Measurements from ENCODE around the gene INPP5A.

Gene INPP5A

DNA sequence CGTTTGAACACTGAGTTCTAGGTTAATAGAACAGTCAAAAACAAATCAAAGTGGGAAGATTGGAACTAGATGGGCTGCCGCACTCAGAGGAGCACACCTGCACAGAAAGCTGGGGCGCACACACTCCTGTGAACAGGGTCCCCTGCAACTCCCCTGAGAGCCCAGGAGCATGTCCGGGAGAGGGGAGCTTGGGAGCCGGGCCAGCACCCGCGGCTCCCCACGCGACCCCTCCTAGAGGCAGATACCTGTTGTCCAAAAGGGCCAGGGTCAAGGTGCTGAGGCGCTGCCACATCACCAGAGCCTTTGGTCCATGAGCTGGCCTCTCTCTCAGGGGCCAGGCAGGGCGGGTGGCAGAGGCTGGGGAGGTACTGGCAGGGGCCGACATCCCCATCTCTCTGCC is 242.8 kb downstream of the INPP5A start:
- no peaks in the 10 kb centered on the region for H3K36me3 ChIP-seq (ENCODE audit: insufficient read depth, low read length)

DNA sequence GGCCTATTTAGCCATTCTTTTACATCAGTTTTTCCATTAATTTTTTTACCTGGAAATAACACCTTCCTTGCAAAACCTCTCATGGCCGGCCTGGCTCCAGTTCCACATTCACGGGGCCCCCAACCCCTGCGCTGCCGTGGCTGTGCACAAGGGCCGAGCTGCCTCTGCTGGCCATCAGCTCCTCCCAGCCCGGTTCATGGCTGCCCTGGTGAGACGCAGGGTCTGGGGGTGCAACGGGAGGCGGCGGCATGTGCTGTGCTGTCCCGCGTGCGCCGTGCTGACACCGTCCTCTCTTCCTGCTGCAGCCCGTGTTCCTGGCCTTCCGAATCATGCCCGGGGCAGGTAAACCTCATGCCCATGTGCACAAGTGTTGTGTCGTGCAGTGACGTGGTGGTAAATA is 244.0 kb downstream of the INPP5A start:
- 95% methylated on average over 20 of the region's 20 CpGs for WGBS
- H3K36me3 ChIP-seq (ENCODE audit: insufficient read depth, low read length): no peaks in the 10 kb centered on the region
- H3K4me1 ChIP-seq (ENCODE audit: insufficient read depth, low read length): peaks cover 14% of the 10 kb centered on the region
- no peak overlapping the region for H3K4me3 ChIP-seq (ENCODE audit: low read length)
- peaks cover 52% of the 10 kb centered on the region for H3K27me3 ChIP-seq (ENCODE audit: insufficient read depth, low read length)
- no peak overlapping the region for H3K9ac ChIP-seq (ENCODE audit: low read depth, low read length)
- H3K27ac ChIP-seq (ENCODE audit: low read depth, low read length): no peak overlapping the region
- no peaks in the 10 kb centered on the region for H3K9me3 ChIP-seq (ENCODE audit: insufficient read depth, low read depth, low read length)

More for the DNA sequence above, 242.8 kb downstream of the INPP5A start:
- no peak overlapping the region for H3K4me3 ChIP-seq (ENCODE audit: low read length)
- H3K27me3 ChIP-seq (ENCODE audit: insufficient read depth, low read length): peaks cover 43% of the 10 kb centered on the region
- H3K4me1 ChIP-seq (ENCODE audit: insufficient read depth, low read length): peaks cover 14% of the 10 kb centered on the region
- WGBS: 93% methylated on average over 12 of the region's 12 CpGs
- no peak overlapping the region for H3K27ac ChIP-seq (ENCODE audit: low read depth, low read length)
- no peak overlapping the region for H3K9ac ChIP-seq (ENCODE audit: low read depth, low read length)
- H3K9me3 ChIP-seq (ENCODE audit: insufficient read depth, low read depth, low read length): no peaks in the 10 kb centered on the region

DNA sequence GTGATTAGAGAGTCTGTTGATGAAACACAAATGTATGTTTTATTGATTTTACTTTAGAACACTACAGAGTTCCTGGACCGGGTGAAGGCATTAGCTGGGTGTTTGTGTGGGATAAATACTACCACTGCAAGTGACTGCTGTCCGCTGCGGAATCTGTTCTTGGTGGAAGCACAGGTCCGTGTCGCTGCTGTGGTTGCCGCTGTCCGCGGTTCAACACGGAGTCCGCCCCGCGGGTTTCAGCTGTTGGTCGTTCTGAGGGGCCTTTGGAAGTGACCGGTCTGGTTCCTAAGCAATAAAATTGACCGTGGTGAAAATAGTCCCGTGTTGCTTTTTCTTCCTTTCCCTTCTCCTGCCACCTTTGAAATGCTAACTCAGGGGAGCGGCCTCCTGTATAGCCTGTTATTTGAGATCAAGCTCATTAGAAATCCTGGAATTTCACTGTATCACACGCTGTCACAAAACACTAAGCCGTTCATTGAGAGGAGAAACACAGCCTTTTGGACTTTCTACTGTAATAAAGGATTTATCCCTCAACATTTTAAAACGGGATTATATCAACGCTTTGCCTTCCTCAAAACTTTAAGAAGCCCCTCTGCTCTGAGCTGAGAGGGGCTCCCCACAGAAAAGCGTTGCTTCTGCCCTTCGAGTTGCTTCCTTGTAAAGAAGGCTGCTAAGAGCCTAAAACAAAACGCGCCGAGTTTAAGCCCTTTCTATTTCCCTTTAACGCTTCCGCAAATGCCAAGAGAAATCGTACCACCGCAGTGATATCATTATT is 245.8 kb downstream of the INPP5A start:
- WGBS: 11% methylated on average over 27 of the region's 30 CpGs
- H3K27me3 ChIP-seq (ENCODE audit: insufficient read depth, low read length): peaks cover 70% of the 10 kb centered on the region
- no peaks in the 10 kb centered on the region for H3K36me3 ChIP-seq (ENCODE audit: insufficient read depth, low read length)
- no peak overlapping the region for H3K4me3 ChIP-seq (ENCODE audit: low read length)
- H3K9ac ChIP-seq (ENCODE audit: low read depth, low read length): no peak overlapping the region
- H3K4me1 ChIP-seq (ENCODE audit: insufficient read depth, low read length): peaks cover 14% of the 10 kb centered on the region
- H3K9me3 ChIP-seq (ENCODE audit: insufficient read depth, low read depth, low read length): no peaks in the 10 kb centered on the region
- no peak overlapping the region for H3K27ac ChIP-seq (ENCODE audit: low read depth, low read length)

DNA sequence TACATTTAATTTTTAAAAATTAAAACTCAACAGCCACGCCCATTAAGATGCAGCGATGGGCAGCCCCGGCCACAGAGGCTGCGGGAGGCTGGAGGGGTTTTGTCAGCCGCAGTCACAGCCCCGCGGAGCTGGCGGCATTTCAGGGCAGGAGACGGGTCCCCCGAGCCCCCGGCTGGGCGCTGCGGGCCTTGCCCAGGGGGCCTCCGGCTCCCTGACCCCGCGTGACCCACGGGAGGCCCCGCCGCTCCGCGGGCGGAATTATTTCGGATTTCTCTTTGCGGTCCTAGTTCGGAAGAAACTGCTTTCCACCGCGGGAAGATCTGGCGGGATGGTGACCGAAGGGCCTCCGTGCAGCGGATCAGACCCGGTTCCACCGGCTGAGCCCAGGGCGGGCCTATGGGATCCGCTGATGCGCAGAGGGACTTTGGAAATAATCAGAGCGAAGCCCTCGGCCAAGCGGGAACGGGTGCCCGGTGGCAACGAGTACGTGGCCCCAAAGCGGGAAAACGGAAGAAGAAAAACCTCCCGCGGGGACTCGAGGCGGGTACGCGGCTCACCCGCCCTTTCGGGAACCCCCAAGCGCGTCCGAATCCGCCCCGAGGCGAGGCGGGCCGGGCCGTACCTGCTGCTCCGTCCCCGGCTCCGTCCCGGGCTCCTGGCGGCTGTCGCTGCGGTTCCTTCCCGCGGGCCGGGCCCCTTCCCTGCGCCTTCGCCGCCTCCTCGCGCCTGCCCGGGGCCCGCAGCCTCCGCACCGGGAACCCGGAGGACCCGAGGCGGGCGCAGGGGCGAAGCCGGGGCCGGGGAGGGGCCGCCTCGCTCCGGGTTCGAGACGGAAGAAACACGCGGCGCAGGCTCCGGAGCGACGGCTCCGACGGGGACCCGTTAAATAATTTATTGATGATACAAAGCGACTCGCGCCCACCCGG is 246.6 kb downstream of the INPP5A start:
- Histone ChIP-seq H3K9ac (ENCODE audit: low read depth, low read length) (no peak overlapping the region), H3K9me3 (ENCODE audit: insufficient read depth, low read depth, low read length) (no peaks in the 10 kb centered on the region), H3K36me3 (ENCODE audit: insufficient read depth, low read length) (no peaks in the 10 kb centered on the region), H3K27ac (ENCODE audit: low read depth, low read length) (no peak overlapping the region), H3K4me1 (ENCODE audit: insufficient read depth, low read length) (peaks cover 14% of the 10 kb centered on the region), H3K4me3 (ENCODE audit: low read length) (peak overlapping the region; percentile 25; the same call in 1 of the 2 replicates), H3K27me3 (ENCODE audit: insufficient read depth, low read length) (peaks cover 79% of the 10 kb centered on the region)
- WGBS: 6% methylated on average over 106 of the region's 106 CpGs

DNA sequence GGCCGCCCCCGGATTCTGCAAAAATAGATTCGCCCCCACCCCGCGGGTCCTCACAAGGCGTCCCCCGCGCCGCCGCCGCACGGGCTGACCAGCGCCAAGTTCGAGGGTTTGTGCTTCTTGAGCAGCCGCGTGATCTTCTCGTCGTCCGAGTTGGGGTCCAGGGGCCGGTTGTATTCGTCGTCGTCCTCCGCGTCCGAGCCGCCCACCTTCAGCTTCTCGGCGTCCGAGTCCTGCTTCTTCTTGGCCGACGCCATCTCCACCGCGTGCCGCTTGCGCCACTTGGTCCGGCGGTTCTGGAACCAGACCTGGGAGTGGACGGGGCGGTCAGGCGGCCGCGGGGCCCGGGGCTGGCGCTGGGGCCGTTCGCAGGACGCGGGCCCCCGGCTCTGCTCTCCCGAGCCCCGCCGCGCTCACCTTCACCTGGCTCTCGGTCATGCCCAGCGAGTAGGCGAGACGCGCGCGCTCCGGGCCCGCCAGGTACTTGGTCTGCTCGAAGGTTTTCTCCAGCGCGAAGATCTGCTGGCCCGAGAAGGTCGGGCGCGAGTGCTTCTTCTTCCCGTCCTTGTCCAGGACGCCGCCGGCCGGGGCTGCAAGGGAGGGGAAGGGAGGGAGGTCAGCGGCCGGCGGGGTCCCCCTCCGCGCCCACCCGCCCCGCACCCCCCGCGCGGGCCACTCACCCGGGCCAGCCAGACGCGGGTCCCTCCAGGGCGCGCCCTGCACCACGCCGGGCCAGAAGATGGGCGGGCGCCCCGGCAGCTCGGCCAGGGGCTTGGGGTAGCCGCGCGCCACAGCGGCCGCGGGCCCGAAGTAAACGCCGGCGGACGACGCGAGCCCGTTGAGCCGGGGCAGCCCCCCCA is 247.5 kb downstream of the INPP5A start:
- Histone ChIP-seq H3K36me3 (ENCODE audit: insufficient read depth, low read length) (no peaks in the 10 kb centered on the region), H3K27ac (ENCODE audit: low read depth, low read length) (no peak overlapping the region), H3K9ac (ENCODE audit: low read depth, low read length) (no peak overlapping the region), H3K9me3 (ENCODE audit: insufficient read depth, low read depth, low read length) (no peaks in the 10 kb centered on the region), H3K4me1 (ENCODE audit: insufficient read depth, low read length) (peaks cover 14% of the 10 kb centered on the region), H3K4me3 (ENCODE audit: low read length) (peak overlapping the region; percentile 32; the same call in 1 of the 2 replicates), H3K27me3 (ENCODE audit: insufficient read depth, low read length) (peaks cover 88% of the 10 kb centered on the region)
- WGBS: 4% methylated on average over 111 of the region's 111 CpGs

DNA sequence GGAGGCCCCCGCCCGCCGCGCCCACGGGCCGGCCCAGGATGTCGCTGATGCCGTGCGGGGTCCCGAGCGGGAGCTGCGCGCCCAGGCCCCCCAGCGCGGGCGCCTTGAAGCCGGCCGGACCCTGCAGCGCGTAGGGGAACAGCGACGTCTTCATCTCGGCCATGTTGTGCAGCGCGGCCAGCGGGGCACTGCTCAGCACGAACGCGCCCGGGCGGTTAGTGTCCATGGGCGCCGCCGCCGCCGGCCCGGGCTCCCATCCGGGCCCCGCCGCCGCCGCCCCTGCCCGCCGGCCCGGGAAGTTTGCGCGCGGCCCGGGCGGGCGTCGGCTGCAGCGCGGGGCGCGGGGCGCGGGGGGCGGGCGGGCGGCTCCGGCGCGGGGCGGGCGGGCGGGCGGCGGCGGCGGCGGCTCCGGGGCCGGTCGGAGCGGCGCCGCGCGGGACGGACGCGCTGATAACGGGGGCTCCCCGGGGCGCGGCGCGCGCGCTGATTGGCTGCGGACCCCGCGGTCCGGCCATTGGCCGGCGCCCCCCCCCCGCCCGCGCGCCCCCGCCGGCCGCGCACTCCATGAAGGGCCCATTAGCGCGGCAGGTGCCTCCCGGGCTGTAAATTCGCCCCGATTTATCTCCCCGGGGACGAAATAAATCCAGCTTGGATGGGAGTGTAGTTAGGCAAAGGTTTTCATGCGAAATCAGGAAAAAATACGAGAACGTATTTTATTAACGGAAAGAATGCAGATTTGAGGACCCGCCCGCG is 248.3 kb downstream of the INPP5A start, which contains the start of gene NKX6-2:
Gene NKX6-2 (minus strand): TSS at position 425 of the 753 bp plus-strand sequence. CDS start 199 bp downstream, at position 226.
- no peak within 1 kb of the TSS for H3K9ac ChIP-seq (ENCODE audit: low read depth, low read length)
- no peaks in the 10 kb centered on the region for H3K36me3 ChIP-seq (ENCODE audit: insufficient read depth, low read length)
- peaks cover 96% of the 10 kb centered on the region for H3K27me3 ChIP-seq (ENCODE audit: insufficient read depth, low read length)
- H3K4me3 ChIP-seq (ENCODE audit: low read length): peak within 1 kb of the TSS; percentile 32
- no peaks in the 10 kb centered on the region for H3K9me3 ChIP-seq (ENCODE audit: insufficient read depth, low read depth, low read length)
- H3K4me1 ChIP-seq (ENCODE audit: insufficient read depth, low read length): peaks cover 14% of the 10 kb centered on the region
- no peak within 1 kb of the TSS for H3K27ac ChIP-seq (ENCODE audit: low read depth, low read length)
- 2% methylated on average over 119 of the region's 119 CpGs for WGBS

DNA sequence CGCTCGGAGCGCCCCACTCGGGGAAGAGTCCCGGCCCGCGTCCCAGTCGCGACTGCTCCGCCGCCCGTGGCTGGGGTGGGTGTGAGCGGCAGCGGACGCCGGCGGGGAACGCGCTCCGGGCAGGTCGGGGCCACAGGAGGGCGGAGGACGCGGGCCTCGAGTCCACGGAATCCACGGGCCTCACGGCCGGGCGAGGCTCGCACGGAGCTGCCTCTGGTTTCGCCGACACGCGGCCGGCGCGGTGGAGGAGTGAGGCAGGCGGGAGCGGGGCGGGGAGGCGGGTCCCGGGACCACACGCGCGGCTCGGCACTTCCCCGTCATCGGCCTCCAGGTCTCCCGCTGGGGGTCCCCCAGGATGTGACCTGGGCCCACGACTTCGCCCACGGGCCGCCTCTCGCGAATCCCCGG is 248.9 kb downstream of the INPP5A start:
- H3K36me3 ChIP-seq (ENCODE audit: insufficient read depth, low read length): no peaks in the 10 kb centered on the region
- no peaks in the 10 kb centered on the region for H3K9me3 ChIP-seq (ENCODE audit: insufficient read depth, low read depth, low read length)
- WGBS: 10% methylated on average over 58 of the region's 58 CpGs
- H3K27me3 ChIP-seq (ENCODE audit: insufficient read depth, low read length): peaks cover 98% of the 10 kb centered on the region
- H3K9ac ChIP-seq (ENCODE audit: low read depth, low read length): no peak overlapping the region
- no peak overlapping the region for H3K27ac ChIP-seq (ENCODE audit: low read depth, low read length)
- no peak overlapping the region; the same call in 1 of the 2 replicates for H3K4me3 ChIP-seq (ENCODE audit: low read length)
- peaks cover 14% of the 10 kb centered on the region for H3K4me1 ChIP-seq (ENCODE audit: insufficient read depth, low read length)

DNA sequence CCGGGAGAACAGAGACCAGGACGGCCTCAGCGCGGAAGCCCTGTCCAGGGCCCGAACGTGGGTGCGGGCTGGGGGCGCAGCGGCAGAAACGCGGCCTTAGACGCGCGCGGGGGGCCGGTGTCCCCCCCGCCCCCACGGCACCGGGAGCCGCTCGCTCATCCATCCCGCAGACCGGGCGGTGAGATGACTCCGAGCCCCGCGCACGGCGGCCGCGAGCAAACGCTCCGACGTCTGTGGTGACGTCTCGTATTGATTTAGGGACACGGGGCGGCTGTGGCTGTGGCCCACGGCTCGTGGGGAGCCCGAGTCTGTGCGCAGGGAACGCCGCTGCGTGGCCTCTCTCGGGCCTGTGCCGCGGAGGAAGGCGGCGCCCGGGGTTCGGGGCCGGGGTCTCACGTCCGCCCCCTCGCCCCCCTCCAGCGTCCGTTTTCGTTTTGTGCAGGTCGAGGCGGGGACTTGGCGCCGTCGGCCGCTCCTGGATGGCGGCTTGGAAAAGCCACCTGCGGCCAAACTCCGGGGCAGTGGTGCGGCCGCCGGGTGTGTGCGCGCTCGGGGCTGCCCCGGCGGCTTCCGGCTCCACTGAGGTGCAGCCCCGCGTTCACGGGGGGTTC is 249.4 kb downstream of the INPP5A start:
- peaks cover 95% of the 10 kb centered on the region for H3K27me3 ChIP-seq (ENCODE audit: insufficient read depth, low read length)
- H3K9ac ChIP-seq (ENCODE audit: low read depth, low read length): no peak overlapping the region
- no peak overlapping the region for H3K27ac ChIP-seq (ENCODE audit: low read depth, low read length)
- WGBS: 6% methylated on average over 80 of the region's 80 CpGs
- peaks cover 14% of the 10 kb centered on the region for H3K4me1 ChIP-seq (ENCODE audit: insufficient read depth, low read length)
- no peaks in the 10 kb centered on the region for H3K36me3 ChIP-seq (ENCODE audit: insufficient read depth, low read length)
- H3K4me3 ChIP-seq (ENCODE audit: low read length): peak overlapping the region; percentile 33
- H3K9me3 ChIP-seq (ENCODE audit: insufficient read depth, low read depth, low read length): no peaks in the 10 kb centered on the region

DNA sequence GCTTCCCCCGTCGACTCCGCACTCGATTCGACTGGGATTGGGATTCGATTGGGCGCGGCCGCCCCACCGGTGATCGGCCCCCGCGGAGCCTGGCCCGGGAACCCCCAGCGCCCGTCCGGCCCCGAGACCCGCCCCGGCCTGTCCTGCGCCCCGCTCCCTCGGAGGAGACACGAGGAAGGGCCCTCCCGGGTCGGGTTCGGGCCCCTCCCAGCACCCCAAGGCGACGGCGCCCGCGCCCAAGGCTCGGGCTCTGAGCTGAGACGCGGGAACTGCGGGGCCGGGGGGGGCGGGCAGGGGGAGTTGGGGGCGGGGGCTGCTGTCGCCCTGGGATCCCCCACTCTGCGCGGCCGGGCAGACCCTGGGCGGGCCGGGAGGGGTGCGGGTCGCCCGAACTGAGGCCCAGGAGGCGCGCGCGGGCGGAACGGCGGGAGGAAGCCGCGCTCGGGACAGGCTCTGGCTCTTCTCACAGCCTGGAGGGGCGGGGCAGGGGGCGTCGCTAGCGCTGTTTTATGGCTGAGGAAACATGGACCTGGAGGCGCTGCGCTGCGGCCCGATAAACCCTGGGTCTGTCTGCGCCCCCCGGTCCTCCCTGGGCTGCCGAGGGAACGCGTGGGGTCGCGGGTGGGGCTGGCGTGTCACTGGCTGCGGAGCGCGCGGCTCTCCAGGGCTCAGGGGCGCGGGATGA is 250.1 kb downstream of the INPP5A start:
- H3K27me3 ChIP-seq (ENCODE audit: insufficient read depth, low read length): peaks cover 88% of the 10 kb centered on the region
- peaks cover 13% of the 10 kb centered on the region for H3K4me1 ChIP-seq (ENCODE audit: insufficient read depth, low read length)
- WGBS: 2% methylated on average over 73 of the region's 80 CpGs
- H3K9ac ChIP-seq (ENCODE audit: low read depth, low read length): no peak overlapping the region
- H3K9me3 ChIP-seq (ENCODE audit: insufficient read depth, low read depth, low read length): no peaks in the 10 kb centered on the region
- no peaks in the 10 kb centered on the region for H3K36me3 ChIP-seq (ENCODE audit: insufficient read depth, low read length)
- peak overlapping the region; percentile 45 for H3K4me3 ChIP-seq (ENCODE audit: low read length)
- no peak overlapping the region for H3K27ac ChIP-seq (ENCODE audit: low read depth, low read length)

Data from HUES64 (cell line).